ENCODE measurements around the gene RNF34. TPM values are rescaled to one million over a fixed set of nuclear protein-coding genes. Genes with fewer than 3 reads are reported as not detected.

RNF34 gene
- total RNA-seq, 1 donor from 2014 or later = 45.1 TPM

- H3K9me3 ChIP-seq = no peaks in the 10 kb centered on the region
- no peak for DNase-seq (ENCODE audit: low spot score in 2 of 2)
- no peak for TF ChIP-seq CTCF (IDR thresholded peaks at IDR 0.05)
- H3K4me3 ChIP-seq = no peak overlapping the region
- H3K27me3 ChIP-seq = no peaks in the 10 kb centered on the region
- intact Hi-C loops (cut with DNase I) = no loop called here
- no peak overlapping the region for H3K27ac ChIP-seq
- no peaks in the 10 kb centered on the region for H3K36me3 ChIP-seq
- H3K4me1 ChIP-seq = no peaks in the 10 kb centered on the region
These were observed 53.7 kb downstream of the RNF34 start for GRCh38 chr12:121453629-121454028.

- Histone ChIP-seq H3K36me3 (no peaks in the 10 kb centered on the region), H3K27me3 (no peaks in the 10 kb centered on the region), H3K4me1 (no peaks in the 10 kb centered on the region), H3K4me3 (no peak overlapping the region), H3K9me3 (no peaks in the 10 kb centered on the region), H3K27ac (no peak overlapping the region)
- DNase-seq (ENCODE audit: low spot score in 2 of 2) = no peak
- intact Hi-C loops (cut with DNase I) = no loop called here
- TF ChIP-seq CTCF (IDR thresholded peaks at IDR 0.05) = no peak
These were observed 55.0 kb downstream of the RNF34 start for GRCh38 chr12:121454921-121455320.

- H3K4me3 ChIP-seq = no peak overlapping the region
- H3K36me3 ChIP-seq = no peaks in the 10 kb centered on the region
- H3K27ac ChIP-seq = no peak overlapping the region
- H3K9me3 ChIP-seq = no peaks in the 10 kb centered on the region
- no peak for DNase-seq (ENCODE audit: low spot score in 2 of 2)
- no peaks in the 10 kb centered on the region for H3K4me1 ChIP-seq
- no peak for TF ChIP-seq CTCF (IDR thresholded peaks at IDR 0.05)
- H3K27me3 ChIP-seq = no peaks in the 10 kb centered on the region
- intact Hi-C loops (cut with DNase I) = no loop called here
These were observed 56.0 kb downstream of the RNF34 start for GRCh38 chr12:121455766-121456420.

GRCh38 chr12:121456551-121456950, 56.6 kb downstream of the RNF34 start:
- no peak for DNase-seq (ENCODE audit: low spot score in 2 of 2)
- no peaks in the 10 kb centered on the region for H3K9me3 ChIP-seq
- H3K4me3 ChIP-seq = no peak overlapping the region
- no peaks in the 10 kb centered on the region for H3K4me1 ChIP-seq
- no peak for TF ChIP-seq CTCF (IDR thresholded peaks at IDR 0.05)
- no peaks in the 10 kb centered on the region for H3K36me3 ChIP-seq
- H3K27me3 ChIP-seq = no peaks in the 10 kb centered on the region
- intact Hi-C loops (cut with DNase I) = no loop called here
- no peak overlapping the region for H3K27ac ChIP-seq

GRCh38 chr12:121461048-121461447, 61.1 kb downstream of the RNF34 start:
- intact Hi-C loops (cut with DNase I) = no loop called here
- no peak overlapping the region for H3K4me3 ChIP-seq
- H3K27me3 ChIP-seq = no peaks in the 10 kb centered on the region
- TF ChIP-seq CTCF (IDR thresholded peaks at IDR 0.05) = no peak
- no peaks in the 10 kb centered on the region for H3K36me3 ChIP-seq
- H3K27ac ChIP-seq = no peak overlapping the region
- H3K4me1 ChIP-seq = peaks cover 0 to 2% of the 10 kb centered on the region in 2 donors
- no peaks in the 10 kb centered on the region for H3K9me3 ChIP-seq
- DNase-seq (ENCODE audit: low spot score in 2 of 2) = no peak

GRCh38 chr12:121464331-121464730, 64.4 kb downstream of the RNF34 start:
- no peak overlapping the region for H3K4me3 ChIP-seq
- TF ChIP-seq CTCF (IDR thresholded peaks at IDR 0.05) = no peak
- H3K27me3 ChIP-seq = no peaks in the 10 kb centered on the region
- H3K27ac ChIP-seq = no peak overlapping the region
- no peaks in the 10 kb centered on the region for H3K9me3 ChIP-seq
- intact Hi-C loops (cut with DNase I) = no loop called here
- no peaks in the 10 kb centered on the region for H3K36me3 ChIP-seq
- no peak for DNase-seq (ENCODE audit: low spot score in 2 of 2)
- peaks cover 0 to 5% of the 10 kb centered on the region in 2 donors for H3K4me1 ChIP-seq

Data from ascending aorta (tissue), 2 donors.